Dendritic cell treated with granulocyte-macrophage colony-stimulating factor and Interleukin-4, amounts not matched to agents 40 ng/mL and 50 ng/mL, for 4 days (primary cell): ENCODE data around the gene TYMP.

Experiments used
- H3K27ac Mint-ChIP-seq: one replicate; pipeline ENCODE4 v1.8.0; 2022; ENCODE audit warnings: mild to moderate bottlenecking, mixed read lengths
- H3K27me3 Mint-ChIP-seq: one replicate; pipeline ENCODE4 v1.8.0; 2022; ENCODE audit warnings: mild to moderate bottlenecking, mixed read lengths
- H3K36me3 Mint-ChIP-seq: one replicate; pipeline ENCODE4 v1.8.0; 2022; ENCODE audit warnings: low read depth, mixed read lengths
- H3K4me1 Mint-ChIP-seq: one replicate; pipeline ENCODE4 v1.8.0; 2022; ENCODE audit warnings: low read depth, mixed read lengths
- H3K4me3 Mint-ChIP-seq: one replicate; pipeline ENCODE4 v1.8.0; 2022; ENCODE audit warnings: mild to moderate bottlenecking, moderate library complexity, mixed read lengths
- H3K9me3 Mint-ChIP-seq: one replicate; pipeline ENCODE4 v1.8.0; 2022; ENCODE audit warnings: mixed read lengths
- intact Hi-C: fragments of 100-400 bp; cut with micrococcal nuclease; formaldehyde crosslinking; loops from one replicate; pipeline ENCODE4 v1.15.0; 2022

The TYMP gene

GRCh38 chr22:50527921-50528681 is 1.7 kb downstream of the TYMP start:
- H3K9me3 Mint-ChIP-seq: no peaks in the 10 kb centered on the region
- peaks cover 87% of the 10 kb centered on the region for H3K36me3 Mint-ChIP-seq
- peaks cover 55% of the 10 kb centered on the region for H3K4me1 Mint-ChIP-seq
- intact Hi-C loops: loop anchor here (2.0 to 5.0 kb wide), 2 partner anchors 17 to 94 kb away; partner anchors contain the start of gene KLHDC7B
- H3K4me3 Mint-ChIP-seq: peak overlapping the region; percentile 97
- no peaks in the 10 kb centered on the region for H3K27me3 Mint-ChIP-seq
- peak overlapping the region; percentile 95 for H3K27ac Mint-ChIP-seq

- Mint-ChIP-seq H3K36me3 (peaks cover 88% of the 10 kb centered on the region), H3K4me3 (peak overlapping the region; percentile 97), H3K27ac (peak overlapping the region; percentile 95), H3K9me3 (no peaks in the 10 kb centered on the region), H3K4me1 (peaks cover 52% of the 10 kb centered on the region), H3K27me3 (no peaks in the 10 kb centered on the region)
- intact Hi-C loops: loop anchor here (2.0 to 5.0 kb wide), 2 partner anchors 18 to 95 kb away; partner anchors contain the start of gene KLHDC7B
Observed at GRCh38 chr22:50526834-50527801, 2.7 kb downstream of the TYMP start.

GRCh38 chr22:50526108-50526833 is 3.5 kb downstream of the TYMP start:
- Mint-ChIP-seq H3K9me3 (no peaks in the 10 kb centered on the region), H3K4me1 (peaks cover 52% of the 10 kb centered on the region), H3K36me3 (peaks cover 93% of the 10 kb centered on the region), H3K27ac (peak overlapping the region; percentile 95), H3K27me3 (no peaks in the 10 kb centered on the region), H3K4me3 (peak overlapping the region; percentile 97)
- intact Hi-C loops: loop anchor here (2.0 to 5.0 kb wide), 2 partner anchors 19 to 96 kb away; partner anchors contain the start of gene KLHDC7B

GRCh38 chr22:50525858-50526107 is 4.0 kb downstream of the TYMP start:
- Mint-ChIP-seq H3K4me3 (peak overlapping the region; percentile 97), H3K27me3 (no peaks in the 10 kb centered on the region), H3K4me1 (peaks cover 52% of the 10 kb centered on the region), H3K27ac (peak overlapping the region; percentile 95), H3K9me3 (no peaks in the 10 kb centered on the region), H3K36me3 (peaks cover 93% of the 10 kb centered on the region)
- intact Hi-C loops: loop anchor here (1.0 to 5.0 kb wide), 3 partner anchors 19 to 97 kb away; partner anchors contain the start of genes KLHDC7B and SYCE3

- Mint-ChIP-seq H3K4me3 (peak within 1 kb of the TSS; percentile 97), H3K27ac (peak within 1 kb of the TSS; percentile 95), H3K9me3 (no peaks in the 10 kb centered on the region), H3K36me3 (peaks cover 93% of the 10 kb centered on the region), H3K27me3 (no peaks in the 10 kb centered on the region), H3K4me1 (peaks cover 52% of the 10 kb centered on the region)
- intact Hi-C loops: loop anchor here (1.0 to 5.0 kb wide), 2 partner anchors 37 to 97 kb away; partner anchors contain the start of gene SYCE3
Observed at GRCh38 chr22:50525104-50525857, 4.5 kb downstream of the TYMP start, which contains the start of gene SCO2. Gene SCO2, minus strand, starts transcription at chr22:50525598. Its CDS starts 1,187 bp downstream, at chr22:50524411.

GRCh38 chr22:50524676-50525103 is 5.1 kb downstream of the TYMP start:
- Mint-ChIP-seq H3K9me3 (no peaks in the 10 kb centered on the region), H3K36me3 (peaks cover 93% of the 10 kb centered on the region), H3K27me3 (no peaks in the 10 kb centered on the region), H3K4me3 (peak overlapping the region; percentile 97), H3K27ac (peak overlapping the region; percentile 95), H3K4me1 (peaks cover 52% of the 10 kb centered on the region)
- intact Hi-C loops: loop anchor here (1.0 to 5.0 kb wide), 2 partner anchors 38 to 98 kb away; partner anchors contain the start of gene SYCE3

- peak overlapping the region; percentile 95 for H3K27ac Mint-ChIP-seq
- H3K36me3 Mint-ChIP-seq: peaks cover 93% of the 10 kb centered on the region
- H3K27me3 Mint-ChIP-seq: no peaks in the 10 kb centered on the region
- intact Hi-C loops: no loop called here
- peak overlapping the region; percentile 97 for H3K4me3 Mint-ChIP-seq
- no peaks in the 10 kb centered on the region for H3K9me3 Mint-ChIP-seq
- peaks cover 49% of the 10 kb centered on the region for H3K4me1 Mint-ChIP-seq
Observed at GRCh38 chr22:50523806-50524675, 5.8 kb downstream of the TYMP start.

GRCh38 chr22:50523458-50523805 is 6.4 kb downstream of the TYMP start:
- H3K4me3 Mint-ChIP-seq: no peak overlapping the region
- H3K27ac Mint-ChIP-seq: no peak overlapping the region
- H3K9me3 Mint-ChIP-seq: no peaks in the 10 kb centered on the region
- peaks cover 43% of the 10 kb centered on the region for H3K4me1 Mint-ChIP-seq
- intact Hi-C loops: no loop called here
- H3K36me3 Mint-ChIP-seq: peaks cover 93% of the 10 kb centered on the region
- no peaks in the 10 kb centered on the region for H3K27me3 Mint-ChIP-seq

- Mint-ChIP-seq H3K4me3 (no peak overlapping the region), H3K36me3 (peaks cover 93% of the 10 kb centered on the region), H3K27ac (no peak overlapping the region), H3K27me3 (no peaks in the 10 kb centered on the region), H3K9me3 (no peaks in the 10 kb centered on the region), H3K4me1 (peaks cover 38% of the 10 kb centered on the region)
- intact Hi-C loops: no loop called here
Observed at GRCh38 chr22:50522806-50523438, 6.9 kb downstream of the TYMP start.

- Mint-ChIP-seq H3K4me3 (no peak overlapping the region), H3K9me3 (no peaks in the 10 kb centered on the region), H3K27ac (no peak overlapping the region), H3K36me3 (peaks cover 93% of the 10 kb centered on the region), H3K27me3 (no peaks in the 10 kb centered on the region), H3K4me1 (peaks cover 31% of the 10 kb centered on the region)
- intact Hi-C loops: no loop called here
Observed at GRCh38 chr22:50522208-50522805, 7.5 kb downstream of the TYMP start.

GRCh38 chr22:50521710-50522109 is 8.1 kb downstream of the TYMP start:
- H3K36me3 Mint-ChIP-seq: peaks cover 93% of the 10 kb centered on the region
- H3K9me3 Mint-ChIP-seq: no peaks in the 10 kb centered on the region
- H3K4me1 Mint-ChIP-seq: peaks cover 25% of the 10 kb centered on the region
- intact Hi-C loops: no loop called here
- H3K27me3 Mint-ChIP-seq: no peaks in the 10 kb centered on the region
- H3K4me3 Mint-ChIP-seq: no peak overlapping the region
- no peak overlapping the region for H3K27ac Mint-ChIP-seq
